Stimulated activated CD4-positive, alpha-beta T cell treated with anti-CD3 and anti-CD28 coated beads, Interleukin-15, amount 100 ng/mL, for 48 hours (primary cell): ENCODE data around the gene CREG1.
A peak's percentile ranks its signal among the peaks of the same experiment; 100 is the strongest.

ENCODE experiments used
- DNase-seq, 2 donors: peaks; one replicate each; pipeline ENCODE4 v3.0.0-alpha.2; 2020; ENCODE audit warnings: low read depth in 2 of 2

Gene CREG1

GRCh38 chr1:167507719-167508118, 45.8 kb downstream of the CREG1 start:
- DNase-seq = no peak

DNA sequence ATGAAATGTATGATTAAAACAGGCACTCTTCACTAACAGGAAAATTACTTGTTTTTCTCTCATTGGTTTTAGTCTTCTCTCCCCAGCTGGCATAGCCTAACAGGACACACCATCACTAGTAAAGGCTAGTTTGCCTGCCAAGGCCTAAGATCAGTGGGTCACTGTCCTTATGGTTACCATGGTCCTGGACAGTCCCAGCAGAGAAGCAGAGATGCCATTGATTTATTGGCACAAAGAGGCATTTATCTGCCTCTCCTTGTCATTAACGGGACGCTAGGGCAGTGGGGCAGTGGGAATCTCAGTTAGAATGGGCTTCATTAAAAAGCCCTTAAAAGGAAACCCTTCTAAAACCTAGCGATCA, 49.1 kb downstream of the CREG1 start:
- no peak for DNase-seq

DNA sequence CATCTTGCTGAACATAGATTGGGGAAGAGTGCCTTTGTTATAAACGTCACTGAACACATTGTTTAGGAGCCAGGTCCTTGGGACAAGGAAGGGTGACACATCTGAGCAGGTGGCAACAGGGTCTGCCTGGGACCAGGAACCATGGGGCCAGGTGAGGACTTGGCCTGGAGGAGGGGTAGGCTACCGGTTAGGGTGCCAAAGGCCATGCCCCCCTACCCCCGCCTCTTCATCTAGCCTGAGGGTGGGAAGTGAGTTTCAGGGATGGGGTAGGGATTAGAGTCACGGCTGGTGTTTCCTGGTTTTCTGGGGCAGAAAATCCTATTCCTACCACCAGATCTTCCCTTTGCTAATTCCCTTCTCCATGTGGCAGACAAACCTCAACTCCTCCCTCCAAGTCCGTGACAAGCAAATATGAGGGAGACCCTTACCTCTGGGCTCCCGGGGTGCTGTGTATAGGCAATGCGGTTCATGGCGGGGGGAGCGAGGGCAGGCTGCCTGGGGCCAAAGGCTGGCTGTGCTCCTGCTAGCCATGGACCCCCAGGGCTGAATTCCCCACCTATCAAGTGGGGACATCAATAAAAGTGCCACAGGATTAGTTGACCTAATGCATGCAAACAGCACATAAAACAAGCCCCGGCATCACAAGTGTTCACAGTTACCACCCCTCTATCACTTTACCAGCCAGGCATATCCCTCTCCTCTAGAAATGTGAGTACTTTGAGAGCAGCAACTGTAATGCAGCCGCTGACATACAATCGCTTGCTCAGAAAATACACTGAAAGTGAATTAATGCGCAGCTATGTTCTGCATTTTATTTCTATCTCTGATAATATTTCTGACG, 49.7 kb downstream of the CREG1 start:
- DNase-seq = no peak

DNA sequence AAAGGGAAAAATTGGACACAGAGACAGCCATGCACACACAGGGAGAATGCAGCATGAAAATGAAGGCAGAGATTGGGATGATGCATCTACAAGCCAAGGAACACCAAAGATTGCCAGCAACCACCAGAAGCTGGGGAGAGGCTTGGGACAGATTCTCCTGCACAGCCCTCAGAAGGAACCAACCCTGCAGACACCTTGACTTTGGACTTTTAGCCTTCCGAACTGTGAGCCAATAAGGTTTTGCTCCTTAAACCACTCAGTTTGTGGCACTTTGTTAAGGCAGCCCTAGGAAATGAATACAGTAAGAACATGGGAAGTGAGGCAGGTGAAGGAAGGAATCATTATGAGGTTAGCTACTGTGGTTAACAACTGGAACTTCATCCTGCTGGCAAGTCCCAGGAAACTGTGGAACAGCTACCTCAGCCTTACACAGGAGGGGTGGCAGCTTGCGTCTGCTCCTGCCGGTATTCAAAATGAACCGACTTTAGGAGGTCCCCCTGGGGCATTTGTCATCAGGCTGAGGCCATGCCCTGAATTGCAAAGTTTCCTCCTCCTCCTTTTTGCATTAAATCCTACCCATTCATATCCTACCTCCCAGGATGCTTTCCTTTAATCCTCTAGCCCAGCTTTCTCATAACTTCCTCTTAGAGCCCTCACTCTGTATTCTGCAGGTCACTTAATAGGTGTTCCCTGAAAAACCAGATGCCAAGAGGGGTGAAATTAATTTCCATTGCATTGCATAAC, 50.7 kb downstream of the CREG1 start:
- no peak for DNase-seq

DNA sequence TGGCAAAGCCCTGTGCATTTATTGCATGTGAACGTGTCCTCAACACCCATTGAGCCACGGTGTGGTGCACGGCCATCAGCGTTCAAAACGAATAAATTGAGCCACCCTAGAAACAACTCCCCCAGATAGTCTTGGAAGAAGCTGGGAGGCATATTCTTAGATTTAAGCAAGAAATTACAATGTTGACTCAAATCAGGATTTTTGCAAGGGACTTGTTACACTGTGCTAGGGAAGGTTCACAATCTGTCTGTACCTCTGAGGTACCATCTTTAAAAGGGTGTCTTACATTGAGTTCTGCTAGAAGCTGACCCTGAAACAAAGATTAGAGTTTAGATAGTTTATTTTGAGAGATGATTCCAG, 51.4 kb downstream of the CREG1 start:
- DNase-seq = no peak

- DNase-seq = peak; percentile 60 to 66
These were observed 51.9 kb downstream of the CREG1 start for GRCh38 chr1:167501515-167502191.

DNA sequence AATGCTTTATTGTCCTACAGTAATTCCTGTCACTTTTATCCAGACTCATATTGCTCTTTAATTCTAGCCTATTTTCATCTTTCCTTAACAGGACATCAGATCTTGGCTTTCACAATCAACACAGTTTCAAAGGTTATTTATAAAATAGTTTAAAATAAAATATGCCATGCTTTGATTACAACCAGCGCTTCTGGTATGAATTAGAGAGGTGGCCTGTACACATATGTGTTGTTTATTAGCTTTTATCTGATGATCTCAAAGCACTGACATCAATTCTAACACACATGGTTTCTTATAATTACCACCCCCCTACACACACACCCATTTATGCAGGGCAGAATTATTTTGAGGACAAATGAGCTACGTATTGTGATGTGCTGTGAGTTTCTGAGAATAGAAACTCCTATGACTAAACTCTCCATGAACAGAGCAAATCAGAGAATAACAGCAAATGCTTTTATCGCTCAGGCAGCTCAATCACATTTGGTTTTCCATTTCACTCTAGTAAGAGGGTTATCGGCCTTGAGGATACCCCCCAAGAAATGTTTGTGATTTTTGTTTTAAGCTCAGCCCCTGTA, 53.2 kb downstream of the CREG1 start:
- DNase-seq = no peak

DNA sequence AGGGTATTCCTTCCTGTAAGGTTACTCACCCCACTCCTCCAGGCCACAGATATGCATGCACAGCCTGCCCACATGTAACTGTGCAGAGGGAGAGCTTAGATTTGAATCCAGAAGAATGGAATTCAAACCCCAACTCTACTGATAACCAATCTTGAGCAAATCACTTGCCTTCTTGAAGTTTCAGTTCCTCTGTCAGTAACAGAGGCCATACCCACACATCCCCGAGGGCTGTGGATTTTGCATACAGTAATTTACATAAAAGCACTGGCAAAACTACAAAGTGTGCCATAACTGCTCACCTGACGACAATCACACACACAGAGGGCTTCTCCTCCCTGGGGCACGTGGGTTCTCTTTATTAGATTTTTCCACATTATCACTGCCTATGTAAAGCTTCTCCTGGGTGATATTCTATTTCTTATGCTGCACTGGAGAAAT, 53.9 kb downstream of the CREG1 start:
- DNase-seq = no peak

- no peak for DNase-seq
These were observed 54.5 kb downstream of the CREG1 start for GRCh38 chr1:167499106-167499505.

DNA sequence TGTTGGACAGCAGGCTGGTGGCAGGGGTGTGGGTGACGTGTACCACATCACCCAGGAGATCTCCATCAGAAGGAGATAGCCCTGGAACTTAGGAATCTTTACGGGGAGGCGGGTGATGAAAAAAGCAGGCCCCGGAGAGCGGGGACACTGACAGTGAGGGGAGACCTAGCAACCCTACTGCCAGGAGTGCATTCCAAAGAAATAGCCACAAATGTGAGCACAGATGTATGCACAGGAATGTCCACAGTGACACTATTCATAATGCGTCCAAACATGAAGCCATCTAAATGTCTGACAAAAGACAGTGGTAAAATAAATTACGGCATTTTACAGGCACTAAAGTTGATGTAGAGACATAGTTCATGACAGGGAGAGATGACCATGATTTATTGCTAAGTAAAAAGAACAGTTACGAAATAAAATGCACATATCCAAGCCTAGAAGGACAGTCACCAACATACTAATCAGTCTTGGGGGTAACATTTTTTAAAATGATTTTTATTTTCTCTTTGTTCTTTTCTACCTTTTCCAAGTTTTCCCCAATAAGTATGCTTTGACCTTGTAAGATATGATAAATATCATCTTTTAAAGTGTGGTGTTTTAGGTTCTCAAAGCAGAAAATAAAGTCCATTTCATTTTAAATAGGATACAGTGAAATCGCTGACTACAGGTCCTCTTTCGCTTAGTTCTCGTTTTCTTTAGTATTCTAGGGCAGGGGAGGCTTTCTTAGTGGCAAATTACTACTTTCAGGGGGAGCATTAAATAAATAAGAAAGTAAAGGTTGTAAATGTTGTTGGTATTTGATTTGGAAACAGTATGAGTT, 56.6 kb downstream of the CREG1 start:
- no peak for DNase-seq

- no peak for DNase-seq
These were observed 60.2 kb downstream of the CREG1 start for GRCh38 chr1:167493372-167493771.

GRCh38 chr1:167492481-167492910, 61.1 kb downstream of the CREG1 start:
- DNase-seq = no peak

GRCh38 chr1:167491586-167492461, 61.7 kb downstream of the CREG1 start:
- no peak for DNase-seq
